Trophoblast cell (in vitro differentiated cells and primary cell): ENCODE results near the gene STK17B.

Experiments used
- DNase-seq, 2 donors: peaks; one replicate each; pipeline ENCODE4 v3.0.0-alpha.2; 2016
- H2AFZ ChIP-seq: 2 replicates; pipeline ENCODE4 v1.6.1; 2013; ENCODE audit warnings: low read length, moderate library complexity, mild to moderate bottlenecking; ENCODE audit not compliant: insufficient read depth, poor library complexity
- H2AK5ac ChIP-seq: 2 replicates; pipeline ENCODE4 v1.6.1; 2013; ENCODE audit warnings: mild to moderate bottlenecking, low read length
- H2BK120ac ChIP-seq: 2 replicates; pipeline ENCODE4 v1.6.1; 2013; ENCODE audit warnings: low read length, mild to moderate bottlenecking, moderate library complexity; ENCODE audit not compliant: insufficient read depth, poor library complexity
- H2BK12ac ChIP-seq: 2 replicates; pipeline ENCODE4 v1.6.1; 2013; ENCODE audit warnings: mild to moderate bottlenecking, low read length, moderate library complexity
- H2BK5ac ChIP-seq: 2 replicates; pipeline ENCODE4 v1.6.1; 2013; ENCODE audit warnings: low read length, low read depth, moderate library complexity, mild to moderate bottlenecking; ENCODE audit not compliant: poor library complexity
- H3K14ac ChIP-seq: 2 replicates; pipeline ENCODE4 v1.6.1; 2013; ENCODE audit warnings: mild to moderate bottlenecking, low read length
- H3K18ac ChIP-seq: 2 replicates; pipeline ENCODE4 v1.6.1; 2013; ENCODE audit warnings: mild to moderate bottlenecking, low read length
- H3K23ac ChIP-seq: 2 replicates; pipeline ENCODE4 v1.6.1; 2013; ENCODE audit warnings: low read length
- H3K27ac ChIP-seq: 2 replicates; pipeline ENCODE4 v1.5.1; 2013; ENCODE audit warnings: low read depth, mild to moderate bottlenecking, inconsistent platforms, low read length, moderate library complexity
- H3K27me3 ChIP-seq: 2 replicates; pipeline ENCODE4 v1.6.1; 2013; ENCODE audit warnings: inconsistent platforms, mild to moderate bottlenecking, low read length, moderate library complexity; ENCODE audit not compliant: insufficient read depth
- H3K36me3 ChIP-seq, 2 experiments: 1 replicate in 1 of 2; 2 replicates in 1 of 2; pipeline ENCODE4 v1.6.1; 2013; ENCODE audit warnings: low read length in 2 of 2, mild to moderate bottlenecking in 2 of 2, moderate library complexity in 1 of 2; ENCODE audit not compliant: insufficient read depth in 2 of 2, control insufficient read depth in 1 of 2
- H3K4ac ChIP-seq: 2 replicates; pipeline ENCODE4 v1.6.1; 2013; ENCODE audit warnings: low read depth, mild to moderate bottlenecking, low read length, moderate library complexity
- H3K4me1 ChIP-seq, 2 experiments: 1 replicate in 1 of 2; 2 replicates in 1 of 2; pipeline ENCODE4 v1.6.1; 2013; ENCODE audit warnings: low read length in 2 of 2, mild to moderate bottlenecking in 2 of 2, moderate library complexity in 1 of 2; ENCODE audit not compliant: insufficient read depth in 2 of 2, control insufficient read depth in 1 of 2
- H3K4me2 ChIP-seq: 2 replicates; pipeline ENCODE4 v1.6.1; 2013; ENCODE audit warnings: inconsistent platforms, mild to moderate bottlenecking, low read length, moderate library complexity
- H3K4me3 ChIP-seq: 2 replicates; pipeline ENCODE4 v1.5.1; 2013; ENCODE audit warnings: mild to moderate bottlenecking, low read depth, low read length, inconsistent platforms
- H3K79me1 ChIP-seq: one replicate; pipeline ENCODE4 v1.6.1; 2013; ENCODE audit warnings: low read length
- H3K79me2 ChIP-seq: 2 replicates; pipeline ENCODE4 v1.6.1; 2013; ENCODE audit warnings: low read length, mild to moderate bottlenecking; ENCODE audit not compliant: control insufficient read depth, insufficient read depth, poor library complexity
- H3K9ac ChIP-seq: 2 replicates; pipeline ENCODE4 v1.6.1; 2013; ENCODE audit warnings: mild to moderate bottlenecking, low read length
- H3K9me3 ChIP-seq: 2 replicates; pipeline ENCODE4 v1.6.1; 2013; ENCODE audit warnings: low read depth, mild to moderate bottlenecking, control low read depth, inconsistent platforms, low read length; ENCODE audit not compliant: insufficient read depth
- H4K12ac ChIP-seq: 2 replicates; pipeline ENCODE4 v1.6.1; 2013; ENCODE audit warnings: low read depth, mild to moderate bottlenecking, low read length, moderate library complexity
- H4K8ac ChIP-seq: 2 replicates; pipeline ENCODE4 v1.6.1; 2013; ENCODE audit warnings: low read depth, mild to moderate bottlenecking, low read length, moderate library complexity
- H4K91ac ChIP-seq: one replicate; pipeline ENCODE4 v1.6.1; 2013; ENCODE audit warnings: low read depth, mild to moderate bottlenecking, low read length, moderate library complexity
- WGBS: extraction: QIAGEN DNeasy Blood & Tissue Kit; methylation state at CpG from one replicate; pipeline ENCODE4 v1.1.7; 2013; ENCODE audit warnings: missing lambda C conversion rate; ENCODE audit not compliant: insufficient read length, insufficient coverage; ENCODE audit errors: extremely low coverage; 5-methylcytosine and 5-hydroxymethylcytosine counted together

Gene STK17B

DNA sequence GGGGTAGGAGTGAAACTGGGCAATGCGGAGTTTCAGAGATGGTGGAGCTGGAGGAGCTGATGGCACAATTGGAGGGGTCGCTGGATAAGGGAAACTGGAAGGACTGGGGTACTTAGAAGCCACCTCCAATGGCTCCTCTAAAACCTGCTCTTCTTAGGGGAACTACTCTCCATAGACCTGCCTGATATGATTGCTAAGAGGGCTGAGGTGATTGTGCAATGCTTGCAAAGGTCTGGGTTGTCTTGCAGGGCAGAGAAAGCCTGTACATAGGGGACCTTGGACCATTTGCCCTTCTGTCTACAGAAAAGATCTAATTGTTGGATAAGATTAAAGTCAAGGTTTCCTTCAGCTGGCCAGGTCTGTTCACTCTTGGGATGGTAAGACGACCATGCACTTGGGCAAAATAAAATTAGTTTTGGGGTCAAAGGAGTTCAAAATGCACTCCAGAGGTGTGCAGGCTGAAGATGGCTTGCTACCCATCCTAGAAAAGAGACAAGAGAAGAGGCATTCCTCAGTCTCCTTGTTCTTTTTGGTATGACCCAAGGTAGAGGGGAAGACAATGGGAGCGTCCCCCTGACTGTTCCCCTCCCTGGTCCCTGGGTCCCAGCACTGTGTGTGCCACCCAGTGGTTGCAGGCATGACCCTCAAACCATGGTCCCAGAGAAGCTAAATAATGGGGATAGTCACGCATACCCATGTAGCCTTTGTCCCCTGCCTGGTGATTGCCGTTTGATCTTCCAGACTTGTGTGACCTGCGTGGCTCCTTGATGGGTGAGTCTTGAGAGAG, 41.1 kb downstream of the STK17B start:
- H3K27ac ChIP-seq = no peak overlapping the region
- no peaks in the 10 kb centered on the region for H3K4me1 ChIP-seq
- no peak overlapping the region for H2BK120ac ChIP-seq
- DNase-seq = no peak
- H4K91ac ChIP-seq = no peak overlapping the region
- H3K4me3 ChIP-seq = no peak overlapping the region
- no peak overlapping the region for H3K18ac ChIP-seq
- no peak overlapping the region for H2BK5ac ChIP-seq
- H3K4ac ChIP-seq = no peak overlapping the region
- no peak overlapping the region for H2AFZ ChIP-seq
- WGBS = no CpG with 5 or more reads among the region's 7 CpGs
- peaks cover 2% of the 10 kb centered on the region for H3K27me3 ChIP-seq
- H3K23ac ChIP-seq = no peak overlapping the region
- no peaks in the 10 kb centered on the region for H3K79me1 ChIP-seq
- peaks cover 19% of the 10 kb centered on the region for H3K9me3 ChIP-seq
- no peak overlapping the region for H4K12ac ChIP-seq
- H3K79me2 ChIP-seq = no peaks in the 10 kb centered on the region
- H3K4me2 ChIP-seq = no peak overlapping the region
- H4K8ac ChIP-seq = no peak overlapping the region
- peaks cover 4 to 11% of the 10 kb centered on the region in 2 experiments for H3K36me3 ChIP-seq
- no peak overlapping the region for H3K9ac ChIP-seq
- H2BK12ac ChIP-seq = no peak overlapping the region
- no peak overlapping the region for H3K14ac ChIP-seq
- no peak overlapping the region for H2AK5ac ChIP-seq

GRCh38 chr2:196128749-196129148, 42.6 kb downstream of the STK17B start:
- Histone ChIP-seq H3K9ac (no peak overlapping the region), H3K4me3 (no peak overlapping the region), H3K4ac (no peak overlapping the region), H3K14ac (no peak overlapping the region), H3K79me2 (no peaks in the 10 kb centered on the region), H3K9me3 (peaks cover 19% of the 10 kb centered on the region), H4K12ac (no peak overlapping the region), H3K79me1 (peaks cover 6% of the 10 kb centered on the region), H2AK5ac (no peak overlapping the region), H2AFZ (no peak overlapping the region), H3K23ac (no peak overlapping the region), H3K27me3 (peaks cover 2% of the 10 kb centered on the region), H2BK12ac (no peak overlapping the region), H4K8ac (no peak overlapping the region), H4K91ac (no peak overlapping the region), H3K4me1 (peaks cover 0 to 3% of the 10 kb centered on the region in 2 experiments), H2BK5ac (no peak overlapping the region), H3K36me3 (peaks cover 2 to 7% of the 10 kb centered on the region in 2 experiments), H3K27ac (no peak overlapping the region), H3K4me2 (no peak overlapping the region), H3K18ac (no peak overlapping the region), H2BK120ac (no peak overlapping the region)
- no peak for DNase-seq
- WGBS = no CpG with 5 or more reads among the region's 1 CpG

- H2AK5ac ChIP-seq = no peak overlapping the region
- H2BK5ac ChIP-seq = no peak overlapping the region
- peaks cover 11% of the 10 kb centered on the region for H3K79me1 ChIP-seq
- no peak overlapping the region for H3K18ac ChIP-seq
- H3K14ac ChIP-seq = no peak overlapping the region
- H3K4me3 ChIP-seq = no peak overlapping the region
- no peak overlapping the region for H2AFZ ChIP-seq
- peaks cover 0 to 2% of the 10 kb centered on the region in 2 experiments for H3K36me3 ChIP-seq
- no peak overlapping the region for H4K8ac ChIP-seq
- H3K79me2 ChIP-seq = no peaks in the 10 kb centered on the region
- peak overlapping the region; percentile 13 for H2BK12ac ChIP-seq
- DNase-seq = no peak
- no peak overlapping the region for H3K4ac ChIP-seq
- H2BK120ac ChIP-seq = no peak overlapping the region
- H3K4me2 ChIP-seq = no peak overlapping the region
- no peak overlapping the region for H4K12ac ChIP-seq
- peaks cover 11% of the 10 kb centered on the region for H3K9me3 ChIP-seq
- no peak overlapping the region for H4K91ac ChIP-seq
- no peaks in the 10 kb centered on the region for H3K27me3 ChIP-seq
- H3K23ac ChIP-seq = no peak overlapping the region
- no peak overlapping the region for H3K9ac ChIP-seq
- no peak overlapping the region for H3K27ac ChIP-seq
- no CpG with 5 or more reads among the region's 2 CpGs for WGBS
- H3K4me1 ChIP-seq = peaks cover 3 to 4% of the 10 kb centered on the region in 2 experiments
Observed at GRCh38 chr2:196125596-196125995, 45.8 kb downstream of the STK17B start.

GRCh38 chr2:196123679-196124373, 47.6 kb downstream of the STK17B start:
- Histone ChIP-seq H2BK5ac (peak overlapping the region; percentile 91), H3K18ac (no peak overlapping the region), H2AFZ (peak overlapping the region; percentile 52), H4K8ac (peak overlapping the region; percentile 53), H3K4me2 (no peak overlapping the region), H3K79me1 (peaks cover 11% of the 10 kb centered on the region), H3K79me2 (no peaks in the 10 kb centered on the region), H3K4me3 (no peak overlapping the region), H3K14ac (peak overlapping the region; percentile 49), H3K4me1 (peaks cover 3 to 4% of the 10 kb centered on the region in 2 experiments), H3K9me3 (peaks cover 3% of the 10 kb centered on the region), H3K27me3 (no peaks in the 10 kb centered on the region), H2BK12ac (peak overlapping the region; percentile 94), H4K12ac (peak overlapping the region; percentile 20), H3K23ac (no peak overlapping the region), H3K4ac (no peak overlapping the region), H2AK5ac (no peak overlapping the region), H2BK120ac (peak overlapping the region; percentile 46), H3K36me3 (peaks cover 0 to 2% of the 10 kb centered on the region in 2 experiments), H3K9ac (no peak overlapping the region), H3K27ac (peak overlapping the region; percentile 83), H4K91ac (peak overlapping the region; percentile 67)
- WGBS = no CpG with 5 or more reads among the region's 6 CpGs
- no peak for DNase-seq
